ENCODE results near the gene NUMA1. TPM values are rescaled to one million over a fixed set of nuclear protein-coding genes. Genes with fewer than 3 reads are reported as not detected.

The NUMA1 gene
- total RNA-seq, 1 donor from 2014 or later = 177 TPM

DNA sequence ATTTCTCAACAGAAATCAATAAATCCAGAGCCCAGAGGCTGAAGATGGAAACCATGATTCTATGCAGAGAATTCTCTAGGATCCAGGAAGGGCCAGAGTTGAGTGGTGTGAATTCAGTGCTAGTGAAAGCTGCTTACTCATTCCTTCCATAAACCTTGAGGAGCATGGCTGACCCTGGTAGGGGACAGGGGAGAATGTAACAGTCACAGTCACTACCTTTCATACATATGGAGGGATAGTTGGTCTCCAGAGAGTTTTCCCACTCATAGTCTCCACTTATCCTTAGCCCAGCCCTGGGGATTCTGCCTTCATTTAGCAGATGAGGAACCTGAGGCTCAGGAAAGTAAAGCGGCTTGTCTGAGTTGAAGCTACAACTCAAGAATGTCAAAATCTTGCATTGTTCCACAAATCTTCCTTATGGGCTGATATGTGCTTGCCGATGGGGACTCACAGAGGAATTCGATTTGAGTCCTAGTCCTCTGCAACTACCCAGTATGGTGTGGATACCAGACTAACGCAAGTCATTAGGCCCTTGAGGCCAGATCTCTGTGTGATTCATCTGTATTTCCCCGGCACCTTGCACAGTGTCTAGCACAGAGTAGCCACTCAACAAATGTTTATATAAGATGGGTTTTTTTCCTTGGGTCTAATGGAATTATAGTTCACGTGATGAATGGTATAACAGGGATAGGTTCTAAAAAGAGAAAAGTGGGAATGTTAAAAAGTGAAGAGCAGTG is 35.8 kb upstream of the NUMA1 start:
- H3K9me3 ChIP-seq (ENCODE audit: control insufficient read depth in 3 of 3, low read length in 3 of 3) = no peaks in the 10 kb centered on the region
- H3K36me3 ChIP-seq (ENCODE audit: control insufficient read depth in 3 of 3, insufficient read depth in 3 of 3, low read length in 3 of 3) = no peaks in the 10 kb centered on the region
- H3K4me3 ChIP-seq (ENCODE audit: low read length in 3 of 3) = no peak overlapping the region
- no peak overlapping the region for H3K27ac ChIP-seq (ENCODE audit: low read depth, low read length)
- H3K4me1 ChIP-seq (ENCODE audit: control insufficient read depth in 3 of 3, insufficient read depth in 3 of 3, low read length in 3 of 3) = peaks cover 6 to 17% (median 13%) of the 10 kb centered on the region in 3 donors
- peaks cover 0 to 6% (median 0%) of the 10 kb centered on the region in 3 donors for H3K27me3 ChIP-seq (ENCODE audit: control insufficient read depth in 3 of 3, insufficient read depth in 3 of 3, low read length in 3 of 3)
- H3K9ac ChIP-seq (ENCODE audit: low read depth in 1 of 3, low read length in 3 of 3) = no peak overlapping the region

DNA sequence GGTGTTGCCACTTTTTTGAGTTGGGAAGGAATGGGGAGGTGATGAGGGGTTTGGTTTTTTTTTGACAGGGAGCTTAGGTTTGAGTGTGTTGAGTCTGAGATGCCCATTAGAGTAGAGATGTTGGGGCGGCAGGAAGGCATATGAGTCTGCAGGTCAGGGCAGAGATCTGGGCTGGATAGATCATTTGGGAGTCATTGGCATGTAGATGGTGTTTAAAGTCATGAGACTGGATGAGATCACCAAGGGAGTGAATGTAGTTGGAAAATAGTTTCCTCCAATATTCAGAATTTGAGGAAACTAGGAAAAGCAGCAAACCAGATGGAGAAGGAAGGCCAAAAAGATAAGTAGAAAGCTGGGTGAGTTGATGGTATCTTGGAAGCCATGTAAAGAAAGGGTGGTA is 34.2 kb upstream of the NUMA1 start:
- Histone ChIP-seq H3K4me3 (ENCODE audit: low read length in 3 of 3) (no peak overlapping the region), H3K27me3 (ENCODE audit: control insufficient read depth in 3 of 3, insufficient read depth in 3 of 3, low read length in 3 of 3) (peaks cover 0 to 3% (median 0%) of the 10 kb centered on the region in 3 donors)

DNA sequence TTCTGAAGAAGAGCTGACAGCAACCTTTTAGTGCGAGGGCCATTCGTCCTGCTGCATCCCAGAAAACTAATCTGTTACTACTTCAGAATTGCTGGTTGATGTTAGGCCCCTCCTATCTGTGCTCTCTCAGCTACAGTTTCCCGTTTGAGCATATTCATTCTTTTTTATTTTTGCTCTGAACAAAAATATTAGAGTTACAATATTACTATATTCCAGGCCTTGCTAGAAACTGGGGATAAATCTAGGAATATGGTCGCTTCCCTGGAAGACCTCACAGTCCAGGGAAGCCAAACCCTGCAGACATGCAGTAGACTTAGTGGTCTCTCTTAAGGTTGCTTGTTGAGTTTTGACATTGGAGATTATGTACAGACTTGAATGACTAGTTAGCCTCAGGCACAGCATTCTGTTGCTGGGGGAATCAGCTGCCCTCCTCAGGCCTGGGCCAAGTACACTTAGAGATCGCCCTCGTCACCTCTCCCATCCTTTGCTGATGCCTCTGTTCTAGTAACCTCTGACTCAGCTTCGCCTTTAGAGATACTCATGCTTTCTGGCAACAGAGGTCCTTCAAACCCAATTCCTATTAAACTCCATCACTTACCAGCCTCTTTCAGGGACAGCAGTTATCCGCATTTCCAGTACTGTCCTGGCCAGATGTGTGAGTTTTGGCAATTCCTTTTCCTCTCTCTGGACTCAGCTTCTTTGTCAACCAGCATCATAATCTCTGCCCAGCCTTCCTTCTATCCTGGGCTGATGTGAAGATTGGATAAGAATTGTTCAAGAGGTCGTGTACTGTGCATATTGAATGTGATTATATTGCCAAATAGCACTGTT is 32.9 kb upstream of the NUMA1 start:
- Histone ChIP-seq H3K4me3 (ENCODE audit: low read length in 3 of 3) (peak overlapping the region; percentile 89 to 96 (median 92)), H3K27me3 (ENCODE audit: control insufficient read depth in 3 of 3, insufficient read depth in 3 of 3, low read length in 3 of 3) (peaks cover 0 to 3% (median 0%) of the 10 kb centered on the region in 3 donors), H3K9ac (ENCODE audit: low read depth in 1 of 3, low read length in 3 of 3) (peak overlapping the region; percentile 97 to 98 (median 97)), H3K9me3 (ENCODE audit: control insufficient read depth in 3 of 3, low read length in 3 of 3) (no peaks in the 10 kb centered on the region), H3K27ac (ENCODE audit: low read depth, low read length) (peak overlapping the region; percentile 99), H3K36me3 (ENCODE audit: control insufficient read depth in 3 of 3, insufficient read depth in 3 of 3, low read length in 3 of 3) (peaks cover 10 to 24% (median 13%) of the 10 kb centered on the region in 3 donors), H3K4me1 (ENCODE audit: control insufficient read depth in 3 of 3, insufficient read depth in 3 of 3, low read length in 3 of 3) (peaks cover 6 to 21% (median 16%) of the 10 kb centered on the region in 3 donors)

More for the DNA sequence above, 34.2 kb upstream of the NUMA1 start:
- Histone ChIP-seq H3K27ac (ENCODE audit: low read depth, low read length) (no peak overlapping the region), H3K36me3 (ENCODE audit: control insufficient read depth in 3 of 3, insufficient read depth in 3 of 3, low read length in 3 of 3) (peaks cover 3 to 13% (median 4%) of the 10 kb centered on the region in 3 donors), H3K9me3 (ENCODE audit: control insufficient read depth in 3 of 3, low read length in 3 of 3) (no peaks in the 10 kb centered on the region), H3K4me1 (ENCODE audit: control insufficient read depth in 3 of 3, insufficient read depth in 3 of 3, low read length in 3 of 3) (peaks cover 6 to 21% (median 16%) of the 10 kb centered on the region in 3 donors), H3K9ac (ENCODE audit: low read depth in 1 of 3, low read length in 3 of 3) (no peak overlapping the region)

DNA sequence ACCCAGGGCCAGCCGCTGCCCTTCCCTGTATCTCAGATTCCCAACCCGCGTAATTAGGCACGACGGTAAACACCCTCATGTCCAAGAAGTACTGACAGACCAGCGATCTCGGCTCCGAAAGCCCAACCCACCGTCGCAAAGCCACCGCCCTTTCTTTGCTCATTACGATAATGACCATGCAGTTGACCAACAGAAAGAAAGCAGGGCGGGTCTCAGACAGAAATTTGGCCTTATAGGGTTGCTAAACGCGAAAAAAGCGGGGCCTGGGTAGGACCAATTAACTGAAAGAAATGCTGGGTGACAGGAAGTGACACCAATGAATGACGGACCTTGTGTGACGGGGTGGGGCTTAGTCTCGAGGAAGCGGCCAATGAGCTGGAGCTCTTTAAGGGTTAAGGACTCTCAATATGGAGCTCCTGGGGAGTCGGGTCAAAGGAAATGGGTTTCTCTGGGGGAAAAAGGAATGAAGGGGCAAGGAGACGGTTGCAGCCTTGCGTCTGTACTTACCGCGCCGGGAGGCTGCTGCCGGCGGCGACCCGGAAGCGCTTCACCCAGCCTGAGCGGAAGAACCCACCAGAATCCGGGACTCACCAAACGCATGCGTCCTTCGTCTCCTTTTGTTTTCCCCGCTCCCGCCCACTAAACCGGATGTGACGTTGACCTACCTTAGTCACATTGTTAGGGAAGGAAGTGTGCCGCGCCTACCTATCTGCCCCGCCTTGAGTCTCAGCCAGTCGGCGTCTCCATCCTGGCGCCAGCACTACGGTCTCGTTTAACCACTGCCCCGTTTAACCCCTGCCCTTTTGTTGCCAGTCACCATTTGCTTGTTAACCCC is 32.0 kb upstream of the NUMA1 start, which contains the start of gene ANAPC15:
Gene ANAPC15 (minus strand): TSS at position 553 of the 835 bp plus-strand sequence. CDS start 1,419 bp downstream, outside the sequence.
- Histone ChIP-seq H3K9ac (ENCODE audit: low read depth in 1 of 3, low read length in 3 of 3) (peak within 1 kb of the TSS; percentile 97 to 98 (median 97)), H3K4me1 (ENCODE audit: control insufficient read depth in 3 of 3, insufficient read depth in 3 of 3, low read length in 3 of 3) (peaks cover 6 to 21% (median 16%) of the 10 kb centered on the region in 3 donors), H3K27me3 (ENCODE audit: control insufficient read depth in 3 of 3, insufficient read depth in 3 of 3, low read length in 3 of 3) (peaks cover 0 to 3% (median 0%) of the 10 kb centered on the region in 3 donors), H3K36me3 (ENCODE audit: control insufficient read depth in 3 of 3, insufficient read depth in 3 of 3, low read length in 3 of 3) (peaks cover 10 to 27% (median 13%) of the 10 kb centered on the region in 3 donors), H3K27ac (ENCODE audit: low read depth, low read length) (peak within 1 kb of the TSS; percentile 99), H3K9me3 (ENCODE audit: control insufficient read depth in 3 of 3, low read length in 3 of 3) (no peaks in the 10 kb centered on the region), H3K4me3 (ENCODE audit: low read length in 3 of 3) (peak within 1 kb of the TSS; percentile 89 to 96 (median 92))

DNA sequence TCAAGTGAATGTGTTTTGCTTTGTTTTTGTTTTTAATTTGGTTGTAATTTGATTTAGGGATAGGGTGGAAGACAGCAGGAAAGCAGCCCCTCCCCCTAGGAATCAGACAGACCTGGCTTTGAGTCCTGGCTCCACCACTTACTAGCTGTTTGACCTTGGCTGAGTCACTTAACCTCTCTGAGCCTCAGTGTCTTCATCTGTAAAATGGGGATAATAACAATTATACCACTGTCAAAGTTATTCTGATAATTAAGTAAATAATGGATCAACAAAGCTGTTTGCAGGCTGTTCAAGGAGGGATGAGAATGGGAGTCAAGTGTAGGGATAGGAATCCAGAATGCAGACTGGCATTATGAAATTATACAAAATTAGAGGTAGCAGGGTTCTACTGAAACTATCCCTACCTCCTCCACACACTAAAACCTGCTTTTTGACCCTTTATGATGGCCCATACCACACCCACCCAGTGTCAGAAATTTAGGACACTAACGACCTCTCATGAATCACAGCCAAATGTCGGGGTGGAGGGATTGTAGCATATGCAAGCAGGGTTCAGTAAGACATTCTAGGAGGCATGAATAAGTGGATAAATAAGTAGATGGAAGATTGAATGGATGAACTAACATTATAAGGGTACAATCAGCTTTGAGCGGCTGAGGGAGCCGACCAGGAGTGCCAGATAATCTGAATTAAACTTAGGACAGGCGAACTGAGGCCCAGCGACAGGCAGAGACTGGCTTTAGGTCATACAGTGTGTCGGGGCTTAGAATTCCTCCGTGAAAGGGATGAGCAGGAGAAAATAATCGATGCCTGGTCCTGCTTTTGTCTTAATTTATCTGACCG is 31.2 kb upstream of the NUMA1 start:
- peak overlapping the region; percentile 91 to 98 (median 97) for H3K9ac ChIP-seq (ENCODE audit: low read depth in 1 of 3, low read length in 3 of 3)
- peak overlapping the region; percentile 99 for H3K27ac ChIP-seq (ENCODE audit: low read depth, low read length)
- H3K4me3 ChIP-seq (ENCODE audit: low read length in 3 of 3) = peak overlapping the region; percentile 89 to 96 (median 92)
- peaks cover 0 to 3% (median 0%) of the 10 kb centered on the region in 3 donors for H3K27me3 ChIP-seq (ENCODE audit: control insufficient read depth in 3 of 3, insufficient read depth in 3 of 3, low read length in 3 of 3)
- peaks cover 10 to 28% (median 13%) of the 10 kb centered on the region in 3 donors for H3K36me3 ChIP-seq (ENCODE audit: control insufficient read depth in 3 of 3, insufficient read depth in 3 of 3, low read length in 3 of 3)
- no peaks in the 10 kb centered on the region for H3K9me3 ChIP-seq (ENCODE audit: control insufficient read depth in 3 of 3, low read length in 3 of 3)
- peaks cover 6 to 21% (median 16%) of the 10 kb centered on the region in 3 donors for H3K4me1 ChIP-seq (ENCODE audit: control insufficient read depth in 3 of 3, insufficient read depth in 3 of 3, low read length in 3 of 3)

DNA sequence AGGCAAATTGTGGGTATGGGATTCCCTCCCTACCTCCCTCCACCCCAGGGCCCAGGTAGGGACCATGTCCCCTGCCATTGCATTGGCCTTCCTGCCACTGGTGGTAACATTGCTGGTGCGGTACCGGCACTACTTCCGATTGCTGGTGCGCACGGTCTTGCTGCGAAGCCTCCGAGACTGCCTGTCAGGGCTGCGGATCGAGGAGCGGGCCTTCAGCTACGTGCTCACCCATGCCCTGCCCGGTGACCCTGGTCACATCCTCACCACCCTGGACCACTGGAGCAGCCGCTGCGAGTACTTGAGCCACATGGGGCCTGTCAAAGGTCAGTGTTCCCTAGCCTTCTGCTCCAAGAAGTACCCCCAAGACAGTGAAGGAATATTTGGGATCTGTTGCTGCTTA is 25.5 kb upstream of the NUMA1 start, which contains the start of gene TOMT:
Gene TOMT (plus strand): TSS at position 37 of the 400 bp plus-strand sequence. CDS start 28 bp downstream, at position 65.
- no peaks in the 10 kb centered on the region for H3K9me3 ChIP-seq (ENCODE audit: control insufficient read depth in 3 of 3, low read length in 3 of 3)
- H3K36me3 ChIP-seq (ENCODE audit: control insufficient read depth in 3 of 3, insufficient read depth in 3 of 3, low read length in 3 of 3) = peaks cover 13 to 31% (median 13%) of the 10 kb centered on the region in 3 donors
- no peak within 1 kb of the TSS for H3K27ac ChIP-seq (ENCODE audit: low read depth, low read length)
- peaks cover 24 to 28% (median 27%) of the 10 kb centered on the region in 3 donors for H3K4me1 ChIP-seq (ENCODE audit: control insufficient read depth in 3 of 3, insufficient read depth in 3 of 3, low read length in 3 of 3)
- H3K9ac ChIP-seq (ENCODE audit: low read depth in 1 of 3, low read length in 3 of 3) = peak within 1 kb of the TSS in 1 of 3 donors; percentile 8
- no peak within 1 kb of the TSS for H3K4me3 ChIP-seq (ENCODE audit: low read length in 3 of 3)
- no peaks in the 10 kb centered on the region for H3K27me3 ChIP-seq (ENCODE audit: control insufficient read depth in 3 of 3, insufficient read depth in 3 of 3, low read length in 3 of 3)

DNA sequence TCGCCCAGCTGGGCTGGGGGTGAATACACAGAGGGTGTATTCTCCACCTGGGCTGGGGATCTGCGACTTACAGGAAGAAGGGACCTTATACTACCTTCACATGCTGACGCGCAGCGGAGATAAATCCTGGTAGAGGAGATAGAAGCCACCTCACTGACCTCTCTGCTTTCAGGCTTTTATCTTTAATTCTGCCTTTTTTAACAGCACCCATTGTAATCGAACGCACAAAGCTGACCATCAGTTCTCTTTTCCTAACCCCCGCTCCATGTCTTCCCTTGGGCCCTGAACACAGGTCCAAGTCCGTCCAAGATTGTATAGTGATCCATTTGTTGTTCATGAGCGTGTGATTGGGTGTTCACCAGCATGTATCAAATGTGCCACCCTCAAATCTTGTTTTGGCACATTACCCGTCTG is 23.4 kb upstream of the NUMA1 start:
- Histone ChIP-seq H3K4me3 (ENCODE audit: low read length in 3 of 3) (peak overlapping the region; percentile 86 to 88 (median 88)), H3K9me3 (ENCODE audit: control insufficient read depth in 3 of 3, low read length in 3 of 3) (no peaks in the 10 kb centered on the region), H3K27ac (ENCODE audit: low read depth, low read length) (peak overlapping the region; percentile 96), H3K9ac (ENCODE audit: low read depth in 1 of 3, low read length in 3 of 3) (peak overlapping the region; percentile 77 to 87 (median 79)), H3K27me3 (ENCODE audit: control insufficient read depth in 3 of 3, insufficient read depth in 3 of 3, low read length in 3 of 3) (no peaks in the 10 kb centered on the region), H3K36me3 (ENCODE audit: control insufficient read depth in 3 of 3, insufficient read depth in 3 of 3, low read length in 3 of 3) (peaks cover 18 to 19% (median 18%) of the 10 kb centered on the region in 3 donors), H3K4me1 (ENCODE audit: control insufficient read depth in 3 of 3, insufficient read depth in 3 of 3, low read length in 3 of 3) (peaks cover 45 to 48% (median 47%) of the 10 kb centered on the region in 3 donors)

DNA sequence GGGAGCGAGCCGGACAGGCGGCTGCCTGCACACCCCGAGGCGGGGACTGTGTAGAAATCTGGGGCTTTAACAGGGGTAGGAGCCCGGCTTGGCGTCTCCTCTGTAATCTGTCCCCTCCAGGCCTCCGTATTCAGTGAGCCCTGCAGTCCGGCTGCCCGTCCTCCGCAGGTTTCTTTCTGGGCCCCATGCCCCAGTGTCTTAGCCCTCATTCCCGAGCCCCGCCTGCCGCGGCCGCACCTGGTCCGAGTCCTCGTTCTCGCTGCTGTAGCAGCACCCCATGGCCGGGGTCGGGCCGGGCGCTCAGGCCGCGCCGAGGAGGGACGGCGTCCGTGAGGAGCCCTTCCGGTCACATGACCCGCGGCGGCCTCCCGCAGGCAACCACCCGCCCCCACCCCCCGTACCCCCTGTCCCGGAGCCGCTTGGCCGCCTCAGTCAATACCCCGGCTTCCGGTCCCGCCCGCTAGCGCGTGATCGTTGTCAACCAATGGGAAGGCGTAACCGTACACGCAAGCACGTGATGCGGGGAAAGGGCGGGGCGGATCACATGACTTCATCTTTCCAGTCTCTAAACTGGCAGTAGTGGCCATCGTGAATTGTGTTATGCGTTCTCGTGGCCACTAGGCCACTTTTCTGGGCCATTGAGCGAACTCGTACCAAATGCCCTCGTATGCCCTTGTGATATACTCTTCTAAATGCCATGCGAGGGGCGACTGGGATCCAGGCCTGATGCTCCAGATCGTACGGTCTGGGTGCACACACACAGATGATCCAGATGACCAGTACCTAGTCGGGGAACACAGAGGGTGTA is 22.8 kb upstream of the NUMA1 start, which contains the start of gene LAMTOR1:
Gene LAMTOR1 (minus strand): TSS at position 352 of the 808 bp plus-strand sequence. CDS start 73 bp downstream, at position 279.
- peak within 1 kb of the TSS; percentile 87 to 98 (median 88) for H3K4me3 ChIP-seq (ENCODE audit: low read length in 3 of 3)
- no peaks in the 10 kb centered on the region for H3K9me3 ChIP-seq (ENCODE audit: control insufficient read depth in 3 of 3, low read length in 3 of 3)
- peaks cover 52 to 55% (median 53%) of the 10 kb centered on the region in 3 donors for H3K4me1 ChIP-seq (ENCODE audit: control insufficient read depth in 3 of 3, insufficient read depth in 3 of 3, low read length in 3 of 3)
- no peaks in the 10 kb centered on the region for H3K27me3 ChIP-seq (ENCODE audit: control insufficient read depth in 3 of 3, insufficient read depth in 3 of 3, low read length in 3 of 3)
- H3K9ac ChIP-seq (ENCODE audit: low read depth in 1 of 3, low read length in 3 of 3) = peak within 1 kb of the TSS; percentile 98 to 100 (median 99)
- H3K27ac ChIP-seq (ENCODE audit: low read depth, low read length) = peak within 1 kb of the TSS; percentile 96
- H3K36me3 ChIP-seq (ENCODE audit: control insufficient read depth in 3 of 3, insufficient read depth in 3 of 3, low read length in 3 of 3) = peaks cover 19 to 21% (median 20%) of the 10 kb centered on the region in 3 donors

Measured in skeletal muscle tissue (tissue), 4 donors.